HCT116 (cell line): ENCODE measurements around the gene MAVS. TPM values are rescaled to one million over a fixed set of nuclear protein-coding genes. Genes with fewer than 3 reads are reported as not detected.

Experiments
- CBX3 ChIP-seq: IDR thresholded peaks from 2 replicates; pipeline ENCODE4 v1.6.1; 2012; ENCODE audit warnings: low read depth
- EZH2 ChIP-seq: fragments of 200-600 bp; sonication (generic); IDR thresholded peaks from 2 replicates; pipeline ENCODE4 v1.6.1; 2017; ENCODE audit warnings: antibody characterized with exemption, mixed run types
- POLR2A ChIP-seq: IDR thresholded peaks from 2 replicates; pipeline ENCODE4 v1.7.0; 2011; ENCODE audit warnings: borderline replicate concordance; ENCODE audit not compliant: insufficient read depth, insufficient read length; ENCODE audit errors: extremely low read depth
- YY1 ChIP-seq: IDR thresholded peaks from 2 replicates; pipeline ENCODE4 v1.6.1; 2011; ENCODE audit warnings: low read length, low read depth, moderate library complexity, mild to moderate bottlenecking; ENCODE audit not compliant: insufficient replicate concordance; ENCODE audit errors: extremely low read depth
- total RNA-seq: library from RNA; stranded (reverse); gene quantifications from one replicate; pipeline ENCODE4 v1.2.1, GENCODE V29; 2021; ENCODE audit not compliant: unreplicated experiment
- TF ChIP-seq, protein P1 (sequence below): IDR thresholded peaks from 2 replicates; pipeline ENCODE4 v1.6.1; 2012; ENCODE audit warnings: low read depth
- TF ChIP-seq, protein P2 (sequence below): IDR thresholded peaks from 2 replicates; pipeline ENCODE4 v1.6.1; 2012
- TF ChIP-seq, protein P3 (sequence below): IDR thresholded peaks from 2 replicates; pipeline ENCODE4 v1.6.1; 2011; ENCODE audit warnings: mild to moderate bottlenecking, low read length, moderate library complexity; ENCODE audit not compliant: insufficient replicate concordance; ENCODE audit errors: extremely low read depth

The MAVS gene
- total RNA-seq, 1 experiment from 2014 or later = 60.1 TPM

DNA sequence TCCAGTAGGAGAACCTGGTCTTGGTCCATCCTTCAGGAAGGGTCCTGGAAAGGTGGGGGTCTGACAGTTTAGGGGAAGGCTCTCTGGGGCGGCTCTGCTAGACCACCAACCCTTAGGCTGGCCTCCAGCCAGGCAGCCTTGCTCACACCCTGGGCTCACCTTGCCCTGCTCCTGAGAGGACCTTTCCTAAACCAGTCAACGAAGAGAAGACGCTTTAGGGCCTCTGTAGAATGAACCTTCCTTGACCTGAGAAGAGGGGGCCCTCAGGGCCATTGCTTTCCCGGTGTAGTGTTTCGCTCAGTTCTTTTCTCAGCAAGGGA, 49.4 kb upstream of the MAVS start (continued):
- TF ChIP-seq, protein P1, sequence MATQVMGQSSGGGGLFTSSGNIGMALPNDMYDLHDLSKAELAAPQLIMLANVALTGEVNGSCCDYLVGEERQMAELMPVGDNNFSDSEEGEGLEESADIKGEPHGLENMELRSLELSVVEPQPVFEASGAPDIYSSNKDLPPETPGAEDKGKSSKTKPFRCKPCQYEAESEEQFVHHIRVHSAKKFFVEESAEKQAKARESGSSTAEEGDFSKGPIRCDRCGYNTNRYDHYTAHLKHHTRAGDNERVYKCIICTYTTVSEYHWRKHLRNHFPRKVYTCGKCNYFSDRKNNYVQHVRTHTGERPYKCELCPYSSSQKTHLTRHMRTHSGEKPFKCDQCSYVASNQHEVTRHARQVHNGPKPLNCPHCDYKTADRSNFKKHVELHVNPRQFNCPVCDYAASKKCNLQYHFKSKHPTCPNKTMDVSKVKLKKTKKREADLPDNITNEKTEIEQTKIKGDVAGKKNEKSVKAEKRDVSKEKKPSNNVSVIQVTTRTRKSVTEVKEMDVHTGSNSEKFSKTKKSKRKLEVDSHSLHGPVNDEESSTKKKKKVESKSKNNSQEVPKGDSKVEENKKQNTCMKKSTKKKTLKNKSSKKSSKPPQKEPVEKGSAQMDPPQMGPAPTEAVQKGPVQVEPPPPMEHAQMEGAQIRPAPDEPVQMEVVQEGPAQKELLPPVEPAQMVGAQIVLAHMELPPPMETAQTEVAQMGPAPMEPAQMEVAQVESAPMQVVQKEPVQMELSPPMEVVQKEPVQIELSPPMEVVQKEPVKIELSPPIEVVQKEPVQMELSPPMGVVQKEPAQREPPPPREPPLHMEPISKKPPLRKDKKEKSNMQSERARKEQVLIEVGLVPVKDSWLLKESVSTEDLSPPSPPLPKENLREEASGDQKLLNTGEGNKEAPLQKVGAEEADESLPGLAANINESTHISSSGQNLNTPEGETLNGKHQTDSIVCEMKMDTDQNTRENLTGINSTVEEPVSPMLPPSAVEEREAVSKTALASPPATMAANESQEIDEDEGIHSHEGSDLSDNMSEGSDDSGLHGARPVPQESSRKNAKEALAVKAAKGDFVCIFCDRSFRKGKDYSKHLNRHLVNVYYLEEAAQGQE = no peak
- TF ChIP-seq POLR2A (no peak), YY1 (no peak), CBX3 (no peak), EZH2 (no peak)
- TF ChIP-seq, protein P2, sequence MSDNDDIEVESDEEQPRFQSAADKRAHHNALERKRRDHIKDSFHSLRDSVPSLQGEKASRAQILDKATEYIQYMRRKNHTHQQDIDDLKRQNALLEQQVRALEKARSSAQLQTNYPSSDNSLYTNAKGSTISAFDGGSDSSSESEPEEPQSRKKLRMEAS = no peak
- TF ChIP-seq, protein P3, sequence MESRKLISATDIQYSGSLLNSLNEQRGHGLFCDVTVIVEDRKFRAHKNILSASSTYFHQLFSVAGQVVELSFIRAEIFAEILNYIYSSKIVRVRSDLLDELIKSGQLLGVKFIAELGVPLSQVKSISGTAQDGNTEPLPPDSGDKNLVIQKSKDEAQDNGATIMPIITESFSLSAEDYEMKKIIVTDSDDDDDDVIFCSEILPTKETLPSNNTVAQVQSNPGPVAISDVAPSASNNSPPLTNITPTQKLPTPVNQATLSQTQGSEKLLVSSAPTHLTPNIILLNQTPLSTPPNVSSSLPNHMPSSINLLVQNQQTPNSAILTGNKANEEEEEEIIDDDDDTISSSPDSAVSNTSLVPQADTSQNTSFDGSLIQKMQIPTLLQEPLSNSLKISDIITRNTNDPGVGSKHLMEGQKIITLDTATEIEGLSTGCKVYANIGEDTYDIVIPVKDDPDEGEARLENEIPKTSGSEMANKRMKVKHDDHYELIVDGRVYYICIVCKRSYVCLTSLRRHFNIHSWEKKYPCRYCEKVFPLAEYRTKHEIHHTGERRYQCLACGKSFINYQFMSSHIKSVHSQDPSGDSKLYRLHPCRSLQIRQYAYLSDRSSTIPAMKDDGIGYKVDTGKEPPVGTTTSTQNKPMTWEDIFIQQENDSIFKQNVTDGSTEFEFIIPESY = no peak
